Adrenal gland (tissue), 12 donors: ENCODE results near the gene EPB41L1. TPM values are rescaled to one million over a fixed set of nuclear protein-coding genes. Genes with fewer than 3 reads are reported as not detected.

ENCODE experiments used
- DNase-seq, 7 donors: peaks; one replicate each; pipeline ENCODE4 v3.0.0-alpha.2; 2019 to 2020
- H3K27ac ChIP-seq, 5 donors: fragments of 200-600 bp; sonication (generic) in 4 of 5; 1 replicate in 3 of 5; 2 replicates in 2 of 5; pipeline versions ENCODE4 v1.5.1 to v1.8.0; 2016 to 2020; ENCODE audit warnings: mild to moderate bottlenecking in 1 of 5
- H3K27me3 ChIP-seq: fragments of 200-600 bp; 2 replicates; pipeline ENCODE4 v1.8.0; 2021
- H3K36me3 ChIP-seq, 2 donors: fragments of 200-600 bp; replicated peaks in 1 of 2; 1 replicate in 1 of 2; 2 replicates in 1 of 2; pipeline versions ENCODE4 v1.5.1 to v1.8.0; 2018 to 2022
- H3K4me1 ChIP-seq, 2 donors: fragments of 200-600 bp; replicated peaks in 1 of 2; 1 replicate in 1 of 2; 2 replicates in 1 of 2; pipeline versions ENCODE4 v1.5.1 to v1.8.0; 2018 to 2021
- H3K4me3 ChIP-seq, 4 donors: fragments of 200-600 bp; sonication (generic) in 3 of 4; one replicate each; pipeline ENCODE4 v1.5.1; 2016 to 2018
- H3K9me3 ChIP-seq, 3 donors: fragments of 200-600 bp; sonication (generic) in 1 of 3; replicated peaks in 1 of 3; 1 replicate in 2 of 3; 2 replicates in 1 of 3; pipeline versions ENCODE4 v1.5.1 to v1.8.0; 2016 to 2021
- POLR2A ChIP-seq, 2 donors: fragments of 450-650 bp; IDR thresholded peaks; one replicate each; pipeline ENCODE4 v1.6.1; 2017; ENCODE audit warnings: antibody characterized with exemption in 2 of 2, mild to moderate bottlenecking in 2 of 2, moderate library complexity in 1 of 2
- WGBS, 4 donors: extraction: QIAGEN DNeasy Blood & Tissue Kit in 2 of 4; methylation state at CpG; one replicate each; pipeline versions ENCODE4 v1.1.5 to v1.1.7; 2013 to 2017; 5-methylcytosine and 5-hydroxymethylcytosine counted together
- intact Hi-C, 2 donors: fragments of 100-400 bp; cut with DNase I; formaldehyde crosslinking; loops; one replicate each; pipeline versions ENCODE4 v1.14.1 to v1.15.0; 2022 to 2023
- polyA plus RNA-seq, 3 donors: library from polyadenylated mRNA; stranded (reverse); fragments of 200-250 nt in 2 of 3; fragments of 350-450 nt in 1 of 3; fragmentation: Illumina TruSeq in 1 of 3; extraction: RNeasy Lipid Tissue Mini Kit (QIAGEN cat#74804) in 1 of 3; gene quantifications; one replicate each; pipeline ENCODE4 v1.2.3, GENCODE V29; 2013 to 2014
- total RNA-seq, 9 donors: library from RNA; depleted of rRNA in 4 of 9; stranded (reverse); fragments of >200 nt in 4 of 9; fragments of 120-200 nt in 1 of 9; fragmentation: NEBNext Ultra II Directional in 1 of 9; extraction: Animal tissue kit (Norgen Biotek cat#: 25700) in 1 of 9; gene quantifications; one replicate each; pipeline versions ENCODE4 v1.1.0 to v1.2.4, GENCODE V29; 2013 to 2023
- TF ChIP-seq, protein P1 (sequence below), 6 experiments: fragments of 450-650 bp in 4 of 6; fragments of 200-600 bp in 2 of 6; sonication (generic) in 1 of 6; IDR thresholded peaks; 1 replicate in 5 of 6; 2 replicates in 1 of 6; pipeline versions ENCODE4 v1.5.1 to v1.8.0; 2016 to 2021; ENCODE audit warnings: antibody characterized with exemption in 6 of 6, mild to moderate bottlenecking in 2 of 6, moderate library complexity in 1 of 6
- donor health status: healthy with polysubstance abuse.
- donor health status: Bipolar disorder and iron deficiency.
- donor health status: DM: yes; HTN: yes; CAD: no.
- donor health status: DM: no; HTN: no; CAD: no.
- donor health status: DM: no; HTN: no; CAD: no.
- donor health status: DM: yes; HTN: yes; CAD: no.

Gene EPB41L1
- total and polyA plus RNA-seq, 12 donors = 29.8 to 1,154 (median 164) TPM

DNA sequence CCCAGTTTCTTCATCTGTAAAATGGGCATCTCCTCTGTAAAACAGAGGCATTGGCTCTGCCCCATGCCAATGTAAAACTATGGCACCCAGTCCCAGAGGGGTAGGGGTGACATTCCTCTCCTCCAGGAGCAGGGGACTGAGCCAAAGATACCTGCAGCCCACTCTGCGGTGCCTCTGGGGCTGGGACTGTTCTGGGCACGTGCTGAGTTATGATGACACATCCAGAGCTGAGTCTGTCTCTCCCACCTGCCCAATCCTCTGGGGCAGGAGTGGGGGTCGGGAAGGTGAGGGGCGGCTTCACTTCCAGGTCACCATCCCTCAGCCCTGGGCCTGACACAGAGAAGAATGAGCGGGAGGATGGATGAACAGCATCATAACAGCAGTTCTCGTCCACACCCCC is 111.6 kb downstream of the EPB41L1 start:
- 75 to 90% (median 85%) methylated on average over 4 to 6 of the region's 6 CpGs for WGBS, 4 donors
- intact Hi-C loops = no loop called here
- no peak for TF ChIP-seq POLR2A (IDR thresholded peaks at IDR 0.05)
- TF ChIP-seq, protein P1, sequence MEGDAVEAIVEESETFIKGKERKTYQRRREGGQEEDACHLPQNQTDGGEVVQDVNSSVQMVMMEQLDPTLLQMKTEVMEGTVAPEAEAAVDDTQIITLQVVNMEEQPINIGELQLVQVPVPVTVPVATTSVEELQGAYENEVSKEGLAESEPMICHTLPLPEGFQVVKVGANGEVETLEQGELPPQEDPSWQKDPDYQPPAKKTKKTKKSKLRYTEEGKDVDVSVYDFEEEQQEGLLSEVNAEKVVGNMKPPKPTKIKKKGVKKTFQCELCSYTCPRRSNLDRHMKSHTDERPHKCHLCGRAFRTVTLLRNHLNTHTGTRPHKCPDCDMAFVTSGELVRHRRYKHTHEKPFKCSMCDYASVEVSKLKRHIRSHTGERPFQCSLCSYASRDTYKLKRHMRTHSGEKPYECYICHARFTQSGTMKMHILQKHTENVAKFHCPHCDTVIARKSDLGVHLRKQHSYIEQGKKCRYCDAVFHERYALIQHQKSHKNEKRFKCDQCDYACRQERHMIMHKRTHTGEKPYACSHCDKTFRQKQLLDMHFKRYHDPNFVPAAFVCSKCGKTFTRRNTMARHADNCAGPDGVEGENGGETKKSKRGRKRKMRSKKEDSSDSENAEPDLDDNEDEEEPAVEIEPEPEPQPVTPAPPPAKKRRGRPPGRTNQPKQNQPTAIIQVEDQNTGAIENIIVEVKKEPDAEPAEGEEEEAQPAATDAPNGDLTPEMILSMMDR (IDR thresholded peaks at IDR 0.05) = no peak
- Histone ChIP-seq H3K27me3 (no peaks in the 10 kb centered on the region), H3K36me3 (no peaks in the 10 kb centered on the region), H3K4me1 (no peaks in the 10 kb centered on the region), H3K4me3 (no peak overlapping the region), H3K27ac (no peak overlapping the region), H3K9me3 (no peaks in the 10 kb centered on the region)
- DNase-seq = no peak

DNA sequence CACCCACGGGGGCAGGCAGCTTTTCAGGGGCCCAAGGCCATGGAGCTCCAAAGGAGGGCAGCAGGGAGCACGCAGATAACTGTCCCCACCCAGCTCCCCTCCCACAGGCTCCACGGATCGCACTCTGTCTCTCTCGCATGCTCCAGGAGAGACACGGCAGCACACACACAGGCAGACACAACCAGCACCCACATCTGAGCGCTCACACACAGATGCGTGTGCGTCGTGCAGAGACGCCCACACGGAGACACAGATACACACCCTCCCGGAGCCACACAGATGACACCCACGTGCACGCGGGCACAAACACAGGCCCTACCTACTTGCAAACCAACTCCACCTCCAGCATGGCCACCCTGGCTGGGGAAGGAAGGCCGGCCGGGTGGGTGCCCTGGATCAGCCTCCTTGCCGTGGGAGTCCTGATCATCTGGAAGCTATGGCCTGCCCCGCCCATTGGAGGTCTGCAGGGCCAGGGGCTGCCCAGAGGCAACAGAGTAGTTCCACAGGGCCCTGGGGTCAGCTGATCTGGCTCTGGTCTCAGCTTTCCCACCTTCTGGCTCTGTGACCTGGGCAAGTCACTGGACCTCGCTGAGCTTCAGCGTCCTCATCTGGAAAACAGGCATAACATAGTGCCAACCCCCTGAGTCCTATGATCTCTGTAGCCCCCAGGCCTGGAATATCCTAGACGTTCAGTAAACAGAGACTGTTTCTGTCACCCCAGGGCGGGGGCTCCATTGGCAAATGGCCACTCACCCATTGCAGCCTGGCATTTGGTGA is 113.3 kb downstream of the EPB41L1 start:
- no peaks in the 10 kb centered on the region for H3K36me3 ChIP-seq
- no peaks in the 10 kb centered on the region for H3K27me3 ChIP-seq
- H3K4me3 ChIP-seq = no peak overlapping the region
- 80 to 84% (median 83%) methylated on average over 19 to 24 of the region's 24 CpGs for WGBS, 4 donors
- no peaks in the 10 kb centered on the region for H3K9me3 ChIP-seq
- DNase-seq = peak in 1 of 7 donors; percentile 43
- H3K27ac ChIP-seq = no peak overlapping the region
- intact Hi-C loops = no loop called here
- H3K4me1 ChIP-seq = no peaks in the 10 kb centered on the region
- TF ChIP-seq, protein P1 (IDR thresholded peaks at IDR 0.05) = no peak
- no peak for TF ChIP-seq POLR2A (IDR thresholded peaks at IDR 0.05)

- Histone ChIP-seq H3K4me3 (no peak overlapping the region), H3K4me1 (no peaks in the 10 kb centered on the region), H3K27me3 (no peaks in the 10 kb centered on the region), H3K27ac (no peak overlapping the region), H3K36me3 (no peaks in the 10 kb centered on the region), H3K9me3 (no peaks in the 10 kb centered on the region)
- TF ChIP-seq POLR2A (IDR thresholded peaks at IDR 0.05) = no peak
- TF ChIP-seq, protein P1 (IDR thresholded peaks at IDR 0.05) = no peak
- 61 to 72% (median 71%) methylated on average over 9 to 10 of the region's 10 CpGs for WGBS, 4 donors
- intact Hi-C loops = no loop called here
- peak in 1 of 7 donors; percentile 33 for DNase-seq
These were observed 114.2 kb downstream of the EPB41L1 start for GRCh38 chr20:36268440-36269342.

- 75 to 90% (median 84%) methylated on average over 2 of the region's 2 CpGs for WGBS, 4 donors
- TF ChIP-seq, protein P1 (IDR thresholded peaks at IDR 0.05) = no peak
- no peak for TF ChIP-seq POLR2A (IDR thresholded peaks at IDR 0.05)
- H3K4me3 ChIP-seq = no peak overlapping the region
- no peaks in the 10 kb centered on the region for H3K27me3 ChIP-seq
- H3K27ac ChIP-seq = no peak overlapping the region
- intact Hi-C loops = no loop called here
- H3K4me1 ChIP-seq = no peaks in the 10 kb centered on the region
- H3K36me3 ChIP-seq = no peaks in the 10 kb centered on the region
- H3K9me3 ChIP-seq = no peaks in the 10 kb centered on the region
- DNase-seq = peak in 1 of 7 donors; percentile 31
These were observed 115.0 kb downstream of the EPB41L1 start for GRCh38 chr20:36269507-36269906.
